Measurements from ENCODE around the gene KCNQ1.

KCNQ1 gene

GRCh38 chr11:2830030-2830812 lies 385.4 kb downstream of the KCNQ1 start:
- Mint-ChIP-seq H3K4me1 (no peaks in the 10 kb centered on the region), H3K36me3 (peaks cover 34% of the 10 kb centered on the region), H3K27me3 (no peaks in the 10 kb centered on the region), H3K27ac (no peak overlapping the region), H3K4me3 (no peak overlapping the region), H3K9me3 (peaks cover 18% of the 10 kb centered on the region)
- no peak for ATAC-seq

- peaks cover 34% of the 10 kb centered on the region for H3K36me3 Mint-ChIP-seq
- H3K27ac Mint-ChIP-seq, result no peak overlapping the region
- no peaks in the 10 kb centered on the region for H3K27me3 Mint-ChIP-seq
- H3K4me3 Mint-ChIP-seq, result no peak overlapping the region
- peaks cover 5% of the 10 kb centered on the region for H3K4me1 Mint-ChIP-seq
- peaks cover 18% of the 10 kb centered on the region for H3K9me3 Mint-ChIP-seq
- no peak for ATAC-seq
These were observed 386.1 kb downstream of the KCNQ1 start for GRCh38 chr11:2830886-2831285.

GRCh38 chr11:2831781-2832532 lies 387.1 kb downstream of the KCNQ1 start:
- Mint-ChIP-seq H3K27ac (no peak overlapping the region), H3K4me3 (no peak overlapping the region), H3K27me3 (no peaks in the 10 kb centered on the region), H3K36me3 (peaks cover 29% of the 10 kb centered on the region), H3K9me3 (peaks cover 18% of the 10 kb centered on the region), H3K4me1 (peaks cover 7% of the 10 kb centered on the region)
- no peak for ATAC-seq

- Mint-ChIP-seq H3K4me3 (no peak overlapping the region), H3K4me1 (peaks cover 7% of the 10 kb centered on the region), H3K36me3 (peaks cover 22% of the 10 kb centered on the region), H3K9me3 (peaks cover 16% of the 10 kb centered on the region), H3K27ac (no peak overlapping the region), H3K27me3 (no peaks in the 10 kb centered on the region)
- ATAC-seq, result no peak
These were observed 387.8 kb downstream of the KCNQ1 start for GRCh38 chr11:2832533-2833020.

GRCh38 chr11:2833051-2833715 lies 388.4 kb downstream of the KCNQ1 start:
- Mint-ChIP-seq H3K36me3 (peaks cover 16% of the 10 kb centered on the region), H3K9me3 (peaks cover 10% of the 10 kb centered on the region), H3K4me1 (peaks cover 7% of the 10 kb centered on the region), H3K27ac (no peak overlapping the region), H3K4me3 (no peak overlapping the region), H3K27me3 (no peaks in the 10 kb centered on the region)
- ATAC-seq, result no peak

GRCh38 chr11:2833716-2834502 lies 389.1 kb downstream of the KCNQ1 start:
- Mint-ChIP-seq H3K27ac (no peak overlapping the region), H3K9me3 (peaks cover 3% of the 10 kb centered on the region), H3K27me3 (no peaks in the 10 kb centered on the region), H3K4me1 (peaks cover 7% of the 10 kb centered on the region), H3K4me3 (no peak overlapping the region), H3K36me3 (peaks cover 9% of the 10 kb centered on the region)
- ATAC-seq, result no peak

- Mint-ChIP-seq H3K4me3 (no peak overlapping the region), H3K27ac (no peak overlapping the region), H3K36me3 (peaks cover 1% of the 10 kb centered on the region), H3K9me3 (no peaks in the 10 kb centered on the region), H3K4me1 (peaks cover 7% of the 10 kb centered on the region), H3K27me3 (no peaks in the 10 kb centered on the region)
- ATAC-seq, result no peak
These were observed 389.9 kb downstream of the KCNQ1 start for GRCh38 chr11:2834503-2835273.

- H3K36me3 Mint-ChIP-seq, result no peaks in the 10 kb centered on the region
- peaks cover 7% of the 10 kb centered on the region for H3K4me1 Mint-ChIP-seq
- H3K27ac Mint-ChIP-seq, result no peak overlapping the region
- H3K27me3 Mint-ChIP-seq, result no peaks in the 10 kb centered on the region
- H3K4me3 Mint-ChIP-seq, result no peak overlapping the region
- no peak for ATAC-seq
- H3K9me3 Mint-ChIP-seq, result no peaks in the 10 kb centered on the region
These were observed 390.5 kb downstream of the KCNQ1 start for GRCh38 chr11:2835296-2835695.

- Mint-ChIP-seq H3K4me1 (peaks cover 7% of the 10 kb centered on the region), H3K27me3 (no peaks in the 10 kb centered on the region), H3K9me3 (no peaks in the 10 kb centered on the region), H3K4me3 (no peak overlapping the region), H3K27ac (no peak overlapping the region), H3K36me3 (no peaks in the 10 kb centered on the region)
- no peak for ATAC-seq
These were observed 390.9 kb downstream of the KCNQ1 start for GRCh38 chr11:2835751-2836150.

GRCh38 chr11:2836315-2837095 lies 391.7 kb downstream of the KCNQ1 start:
- H3K4me3 Mint-ChIP-seq, result no peak overlapping the region
- no peaks in the 10 kb centered on the region for H3K9me3 Mint-ChIP-seq
- no peaks in the 10 kb centered on the region for H3K27me3 Mint-ChIP-seq
- H3K36me3 Mint-ChIP-seq, result no peaks in the 10 kb centered on the region
- peaks cover 7% of the 10 kb centered on the region for H3K4me1 Mint-ChIP-seq
- no peak overlapping the region for H3K27ac Mint-ChIP-seq
- no peak for ATAC-seq

GRCh38 chr11:2837096-2837601 lies 392.3 kb downstream of the KCNQ1 start:
- H3K36me3 Mint-ChIP-seq, result no peaks in the 10 kb centered on the region
- H3K4me3 Mint-ChIP-seq, result no peak overlapping the region
- H3K4me1 Mint-ChIP-seq, result peaks cover 7% of the 10 kb centered on the region
- ATAC-seq, result no peak
- H3K27me3 Mint-ChIP-seq, result no peaks in the 10 kb centered on the region
- H3K9me3 Mint-ChIP-seq, result no peaks in the 10 kb centered on the region
- H3K27ac Mint-ChIP-seq, result no peak overlapping the region

GRCh38 chr11:2837651-2838050 lies 392.8 kb downstream of the KCNQ1 start:
- Mint-ChIP-seq H3K27me3 (no peaks in the 10 kb centered on the region), H3K36me3 (no peaks in the 10 kb centered on the region), H3K9me3 (no peaks in the 10 kb centered on the region), H3K27ac (no peak overlapping the region), H3K4me3 (no peak overlapping the region), H3K4me1 (peaks cover 7% of the 10 kb centered on the region)
- no peak for ATAC-seq

GRCh38 chr11:2838091-2838490 lies 393.3 kb downstream of the KCNQ1 start:
- Mint-ChIP-seq H3K36me3 (no peaks in the 10 kb centered on the region), H3K27ac (no peak overlapping the region), H3K27me3 (no peaks in the 10 kb centered on the region), H3K9me3 (no peaks in the 10 kb centered on the region), H3K4me1 (peaks cover 7% of the 10 kb centered on the region), H3K4me3 (no peak overlapping the region)
- no peak for ATAC-seq

Measured in stimulated activated memory B cell treated with anti-CD40 and anti-IgM and Interleukin-4, amounts not matched to agents 10 μg/mL and 1 μg/mL and 100 μg/mL, for 72 hours (primary cell).